HuH-7 (cell line): ENCODE data around the gene ZNF230.

Experiments
- DNase-seq: peaks from one replicate; pipeline ENCODE4 v3.0.0; 2011; ENCODE audit warnings: low spot score

The ZNF230 gene

GRCh38 chr19:44002566-44003460 lies at the start of gene ZNF230:
Gene ZNF230 (plus strand): TSS chr19:44002957. CDS start chr19:44007079, 4,122 bp downstream.
- peak; percentile 71 for DNase-seq

- DNase-seq, result no peak
Measured at GRCh38 chr19:43956827-43957226, 45.9 kb upstream of the ZNF230 start.

GRCh38 chr19:43957891-43958290 lies 44.9 kb upstream of the ZNF230 start:
- no peak for DNase-seq

GRCh38 chr19:43960411-43960810 lies 42.3 kb upstream of the ZNF230 start:
- DNase-seq, result no peak

GRCh38 chr19:43966079-43966694 lies 36.6 kb upstream of the ZNF230 start:
- DNase-seq, result no peak

- no peak for DNase-seq
Measured at GRCh38 chr19:43976732-43977131, 26.0 kb upstream of the ZNF230 start.

- DNase-seq, result no peak
Measured at GRCh38 chr19:43983544-43983911, 19.2 kb upstream of the ZNF230 start.

- DNase-seq, result peak; percentile 78
Measured at GRCh38 chr19:43983912-43984686, 18.7 kb upstream of the ZNF230 start, which contains the start of gene ZNF155. Gene ZNF155 (plus strand): TSS chr19:43984188. CDS start chr19:43988544, 4,356 bp downstream.

GRCh38 chr19:43984687-43985000 lies 18.1 kb upstream of the ZNF230 start:
- peak; percentile 13 for DNase-seq

GRCh38 chr19:43997631-43998290 lies 5.0 kb upstream of the ZNF230 start:
- DNase-seq, result no peak

- no peak for DNase-seq
Measured at GRCh38 chr19:44002212-44002565, 568 bp upstream of the ZNF230 start.

- DNase-seq, result no peak
Measured at GRCh38 chr19:44003461-44004009, 778 bp downstream of the ZNF230 start.

GRCh38 chr19:44005973-44006372 lies 3.2 kb downstream of the ZNF230 start:
- no peak for DNase-seq

GRCh38 chr19:44007473-44007872 lies 4.7 kb downstream of the ZNF230 start:
- DNase-seq, result no peak

GRCh38 chr19:44010468-44010867 lies 7.7 kb downstream of the ZNF230 start:
- no peak for DNase-seq

- DNase-seq, result no peak
Measured at GRCh38 chr19:44019498-44019897, 16.7 kb downstream of the ZNF230 start.

- no peak for DNase-seq
Measured at GRCh38 chr19:44021221-44021620, 18.5 kb downstream of the ZNF230 start.

- DNase-seq, result no peak
Measured at GRCh38 chr19:44024900-44025216, 22.1 kb downstream of the ZNF230 start.

- DNase-seq, result peak; percentile 57
Measured at GRCh38 chr19:44025217-44025936, 22.6 kb downstream of the ZNF230 start, which contains the start of gene ZNF222. Gene ZNF222 (plus strand): TSS chr19:44025379. CDS start chr19:44025437, 58 bp downstream.

GRCh38 chr19:44026622-44027021 lies 23.9 kb downstream of the ZNF230 start:
- no peak for DNase-seq

- DNase-seq, result no peak
Measured at GRCh38 chr19:44032001-44032610, 29.3 kb downstream of the ZNF230 start.
